ENCODE measurements around the gene WHRN.

WHRN gene

GRCh38 chr9:114386886-114387679, 118.2 kb downstream of the WHRN start:
- H3K36me3 ChIP-seq (ENCODE audit: insufficient read depth, low read length), result no peaks in the 10 kb centered on the region
- H3K9me3 ChIP-seq (ENCODE audit: control insufficient read depth, insufficient read depth, low read length), result no peaks in the 10 kb centered on the region
- peak overlapping the region; percentile 44 for H3K9ac ChIP-seq (ENCODE audit: low read depth, low read length)
- H3K4me1 ChIP-seq (ENCODE audit: insufficient read depth, low read length), result peaks cover 76% of the 10 kb centered on the region

- no peaks in the 10 kb centered on the region for H3K36me3 ChIP-seq (ENCODE audit: insufficient read depth, low read length)
- peak overlapping the region; percentile 44; the same call in 1 of the 2 replicates for H3K9ac ChIP-seq (ENCODE audit: low read depth, low read length)
- H3K9me3 ChIP-seq (ENCODE audit: control insufficient read depth, insufficient read depth, low read length), result no peaks in the 10 kb centered on the region
- peaks cover 79% of the 10 kb centered on the region for H3K4me1 ChIP-seq (ENCODE audit: insufficient read depth, low read length)
Observed at GRCh38 chr9:114386361-114386885, 118.8 kb downstream of the WHRN start.

GRCh38 chr9:114385397-114386181, 119.7 kb downstream of the WHRN start:
- no peaks in the 10 kb centered on the region for H3K9me3 ChIP-seq (ENCODE audit: control insufficient read depth, insufficient read depth, low read length)
- H3K36me3 ChIP-seq (ENCODE audit: insufficient read depth, low read length), result no peaks in the 10 kb centered on the region
- peaks cover 78% of the 10 kb centered on the region for H3K4me1 ChIP-seq (ENCODE audit: insufficient read depth, low read length)
- no peak overlapping the region for H3K9ac ChIP-seq (ENCODE audit: low read depth, low read length)

- H3K36me3 ChIP-seq (ENCODE audit: insufficient read depth, low read length), result no peaks in the 10 kb centered on the region
- no peak overlapping the region for H3K9ac ChIP-seq (ENCODE audit: low read depth, low read length)
- no peaks in the 10 kb centered on the region for H3K9me3 ChIP-seq (ENCODE audit: control insufficient read depth, insufficient read depth, low read length)
- peaks cover 71% of the 10 kb centered on the region for H3K4me1 ChIP-seq (ENCODE audit: insufficient read depth, low read length)
Observed at GRCh38 chr9:114384836-114385396, 120.4 kb downstream of the WHRN start.

DNA sequence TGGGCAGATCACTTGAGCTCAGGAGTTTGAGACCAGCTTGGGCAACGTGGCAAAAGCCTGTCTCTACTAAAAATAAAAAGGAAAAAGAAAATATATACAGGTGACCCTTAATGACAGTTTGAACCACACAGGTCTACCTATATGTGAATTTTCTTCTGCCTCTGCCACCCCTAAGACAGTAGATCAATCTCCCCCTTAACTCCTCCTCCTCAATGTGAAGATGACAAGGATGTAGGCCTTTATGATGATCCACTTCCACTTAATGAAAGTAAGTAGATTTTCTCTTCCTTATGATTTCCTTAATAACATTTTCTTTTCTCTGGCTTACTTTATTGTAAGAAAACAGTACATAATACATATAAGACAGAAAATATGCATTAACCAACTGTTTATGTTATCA, 120.9 kb downstream of the WHRN start:
- peaks cover 4% of the 10 kb centered on the region; the same call in 1 of the 2 replicates for H3K36me3 ChIP-seq (ENCODE audit: insufficient read depth, low read length)
- H3K9me3 ChIP-seq (ENCODE audit: control insufficient read depth, insufficient read depth, low read length), result no peaks in the 10 kb centered on the region
- peaks cover 66% of the 10 kb centered on the region for H3K4me1 ChIP-seq (ENCODE audit: insufficient read depth, low read length)
- H3K9ac ChIP-seq (ENCODE audit: low read depth, low read length), result no peak overlapping the region

- H3K36me3 ChIP-seq (ENCODE audit: insufficient read depth, low read length), result peaks cover 4% of the 10 kb centered on the region; the same call in 1 of the 2 replicates
- H3K4me1 ChIP-seq (ENCODE audit: insufficient read depth, low read length), result peaks cover 63% of the 10 kb centered on the region
- no peaks in the 10 kb centered on the region for H3K9me3 ChIP-seq (ENCODE audit: control insufficient read depth, insufficient read depth, low read length)
- H3K9ac ChIP-seq (ENCODE audit: low read depth, low read length), result peak overlapping the region; percentile 1; the same call in 1 of the 2 replicates
Observed at GRCh38 chr9:114383521-114384231, 121.6 kb downstream of the WHRN start.

DNA sequence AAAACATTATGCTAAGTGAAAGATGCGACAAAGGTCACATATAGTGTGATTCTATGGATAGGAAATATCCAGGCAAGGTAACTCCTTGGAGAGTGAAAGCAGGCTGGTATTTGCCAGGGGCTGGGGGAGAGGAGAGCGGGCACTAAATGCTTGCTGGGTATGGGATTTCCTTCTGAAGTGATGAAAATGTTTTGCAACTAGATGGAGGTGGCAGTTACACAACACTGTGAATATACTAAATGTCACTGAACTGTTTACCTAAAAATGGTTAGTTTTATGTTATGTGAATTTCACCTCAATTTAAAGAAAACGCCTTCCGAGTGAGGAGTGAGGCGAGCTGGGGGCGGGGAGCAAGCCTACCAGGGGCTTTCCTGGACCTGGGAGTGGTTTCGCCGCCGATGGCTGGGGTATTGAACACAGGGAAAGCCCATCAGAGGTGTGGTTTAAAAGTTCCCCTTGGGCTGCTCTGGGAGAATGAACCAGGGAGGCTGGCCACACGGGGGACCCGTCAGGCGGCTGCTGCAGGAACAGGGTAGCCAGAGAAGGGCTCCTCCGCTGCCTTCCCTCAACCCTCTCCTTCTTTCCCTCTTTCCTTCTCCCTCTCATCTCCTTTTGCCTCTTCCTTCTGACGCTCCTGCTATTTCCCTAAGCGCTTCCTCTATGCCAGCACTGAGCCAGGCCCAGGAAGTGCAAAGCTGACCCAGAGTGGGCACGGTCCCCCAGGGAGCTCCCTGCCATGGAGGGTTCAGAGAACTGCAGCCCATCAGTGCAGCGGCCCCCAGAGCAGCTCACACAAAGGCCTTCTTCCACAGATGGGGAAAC, 122.4 kb downstream of the WHRN start:
- H3K4me1 ChIP-seq (ENCODE audit: insufficient read depth, low read length), result peaks cover 56% of the 10 kb centered on the region
- no peaks in the 10 kb centered on the region for H3K9me3 ChIP-seq (ENCODE audit: control insufficient read depth, insufficient read depth, low read length)
- H3K9ac ChIP-seq (ENCODE audit: low read depth, low read length), result peak overlapping the region; percentile 1; the same call in 1 of the 2 replicates
- peaks cover 4% of the 10 kb centered on the region; the same call in 1 of the 2 replicates for H3K36me3 ChIP-seq (ENCODE audit: insufficient read depth, low read length)

- Histone ChIP-seq H3K4me1 (ENCODE audit: insufficient read depth, low read length) (peaks cover 36% of the 10 kb centered on the region), H3K9ac (ENCODE audit: low read depth, low read length) (no peak overlapping the region), H3K36me3 (ENCODE audit: insufficient read depth, low read length) (peaks cover 7% of the 10 kb centered on the region), H3K9me3 (ENCODE audit: control insufficient read depth, insufficient read depth, low read length) (no peaks in the 10 kb centered on the region)
Observed at GRCh38 chr9:114378883-114379282, 126.4 kb downstream of the WHRN start.

DNA sequence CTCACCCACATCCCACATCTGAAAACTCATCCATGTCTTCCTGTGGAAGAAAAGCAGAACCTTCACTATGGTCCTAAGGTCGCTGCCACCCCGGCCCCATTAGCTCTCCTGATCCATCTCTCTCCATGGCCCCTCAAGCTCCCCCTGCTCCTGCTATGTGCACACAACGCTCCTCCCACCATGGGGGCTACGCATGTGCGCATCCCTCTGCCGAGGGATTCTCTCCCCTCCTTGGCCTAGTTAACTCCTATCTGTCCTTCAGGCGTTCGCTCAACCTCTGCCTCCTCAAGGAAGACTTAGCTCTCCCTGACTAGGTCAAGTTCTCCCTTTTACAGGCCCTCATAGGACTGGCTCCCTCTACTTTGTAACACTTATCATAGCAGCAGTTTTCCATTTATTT, 127.3 kb downstream of the WHRN start:
- Histone ChIP-seq H3K36me3 (ENCODE audit: insufficient read depth, low read length) (peaks cover 7% of the 10 kb centered on the region), H3K9ac (ENCODE audit: low read depth, low read length) (no peak overlapping the region), H3K9me3 (ENCODE audit: control insufficient read depth, insufficient read depth, low read length) (no peaks in the 10 kb centered on the region), H3K4me1 (ENCODE audit: insufficient read depth, low read length) (peaks cover 34% of the 10 kb centered on the region)

GRCh38 chr9:114376586-114377445, 128.5 kb downstream of the WHRN start:
- Histone ChIP-seq H3K4me1 (ENCODE audit: insufficient read depth, low read length) (peaks cover 31% of the 10 kb centered on the region), H3K36me3 (ENCODE audit: insufficient read depth, low read length) (peaks cover 7% of the 10 kb centered on the region), H3K9ac (ENCODE audit: low read depth, low read length) (no peak overlapping the region), H3K9me3 (ENCODE audit: control insufficient read depth, insufficient read depth, low read length) (no peaks in the 10 kb centered on the region)

DNA sequence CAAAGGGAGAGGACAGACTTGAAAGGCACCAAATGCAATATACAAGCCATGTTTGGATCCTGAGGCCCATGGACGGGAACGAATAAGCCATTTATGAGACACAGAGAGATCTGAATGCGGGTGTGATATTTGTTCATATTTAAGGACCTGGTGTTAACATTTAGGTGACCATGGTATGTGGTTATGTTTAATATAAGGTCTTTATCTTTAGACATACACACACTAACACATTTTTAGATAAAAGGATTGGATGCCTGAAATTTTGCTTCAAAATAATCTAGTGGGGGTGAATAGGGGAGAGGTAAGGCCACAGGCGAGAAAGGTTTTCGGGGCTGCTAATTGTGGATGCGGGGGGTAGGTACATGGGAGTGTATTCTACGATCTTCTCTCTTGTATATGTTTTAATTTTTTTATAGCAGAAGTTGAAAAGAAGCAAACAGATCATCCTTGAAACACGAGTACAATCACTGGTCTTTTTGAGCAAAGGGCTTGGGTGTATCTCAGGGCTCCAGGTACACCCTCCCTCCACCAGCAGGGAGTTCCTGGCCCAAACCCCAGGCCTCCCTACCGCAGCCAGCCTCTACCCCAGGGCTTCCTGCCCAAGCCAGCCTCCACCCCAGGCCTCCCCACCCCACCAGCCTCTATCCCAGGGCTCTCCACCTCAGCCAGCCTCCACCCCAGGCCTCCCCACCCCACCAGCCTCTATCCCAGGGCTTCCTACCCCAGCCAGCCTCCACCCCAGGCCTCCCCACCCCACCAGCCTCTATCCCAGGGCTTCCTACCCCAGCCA, 129.7 kb downstream of the WHRN start:
- Histone ChIP-seq H3K9me3 (ENCODE audit: control insufficient read depth, insufficient read depth, low read length) (no peaks in the 10 kb centered on the region), H3K36me3 (ENCODE audit: insufficient read depth, low read length) (peaks cover 7% of the 10 kb centered on the region), H3K4me1 (ENCODE audit: insufficient read depth, low read length) (peaks cover 43% of the 10 kb centered on the region), H3K9ac (ENCODE audit: low read depth, low read length) (no peak overlapping the region)

DNA sequence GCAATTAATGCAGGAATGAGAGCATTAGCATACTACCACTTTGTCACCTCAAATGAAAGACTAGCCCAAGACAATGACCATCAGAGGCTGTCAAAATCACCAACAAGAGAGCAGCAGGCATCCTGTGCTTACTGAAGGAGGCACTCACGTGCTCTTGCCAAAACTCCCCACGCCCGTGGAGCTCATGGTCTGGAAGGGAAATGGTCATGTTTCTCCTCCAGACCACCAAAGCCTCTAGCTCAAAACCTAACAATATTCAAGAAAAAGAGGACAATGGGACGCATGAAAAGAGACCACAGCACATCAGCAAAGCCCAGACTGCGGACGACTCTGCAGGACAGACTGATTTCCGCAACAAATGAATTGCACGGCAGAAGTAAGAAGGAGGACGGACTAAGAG, 130.3 kb downstream of the WHRN start:
- no peak overlapping the region for H3K9ac ChIP-seq (ENCODE audit: low read depth, low read length)
- H3K36me3 ChIP-seq (ENCODE audit: insufficient read depth, low read length), result peaks cover 7% of the 10 kb centered on the region
- no peaks in the 10 kb centered on the region for H3K9me3 ChIP-seq (ENCODE audit: control insufficient read depth, insufficient read depth, low read length)
- H3K4me1 ChIP-seq (ENCODE audit: insufficient read depth, low read length), result peaks cover 48% of the 10 kb centered on the region
